HG03196 (cell line): ENCODE measurements around the gene SAMD4A.
A peak's percentile ranks its signal among the peaks of the same experiment; 100 is the strongest.

Experiments used
- ATAC-seq: cut with Tn5 transposase; IDR thresholded peaks from one replicate; pipeline ENCODE4 v1.9.1; 2021; ENCODE audit not compliant: unreplicated experiment

SAMD4A gene

GRCh38 chr14:54754116-54754622, 187.2 kb downstream of the SAMD4A start:
- no peak for ATAC-seq

- no peak for ATAC-seq
These were observed 187.9 kb downstream of the SAMD4A start for GRCh38 chr14:54754623-54755386.

GRCh38 chr14:54756656-54757392, 189.9 kb downstream of the SAMD4A start:
- no peak for ATAC-seq

GRCh38 chr14:54758041-54758440, 191.1 kb downstream of the SAMD4A start:
- no peak for ATAC-seq

- ATAC-seq: no peak
These were observed 193.2 kb downstream of the SAMD4A start for GRCh38 chr14:54759982-54760585.

GRCh38 chr14:54760866-54761575, 194.1 kb downstream of the SAMD4A start:
- ATAC-seq: no peak

- ATAC-seq: no peak
These were observed 194.9 kb downstream of the SAMD4A start for GRCh38 chr14:54761835-54762234.

- ATAC-seq: no peak
These were observed 195.4 kb downstream of the SAMD4A start for GRCh38 chr14:54762296-54762695.

- no peak for ATAC-seq
These were observed 196.8 kb downstream of the SAMD4A start for GRCh38 chr14:54763761-54764160.

GRCh38 chr14:54766276-54767138, 199.6 kb downstream of the SAMD4A start:
- ATAC-seq: no peak

- ATAC-seq: no peak
These were observed 200.2 kb downstream of the SAMD4A start for GRCh38 chr14:54767139-54767431.

- ATAC-seq: no peak
These were observed 200.5 kb downstream of the SAMD4A start for GRCh38 chr14:54767450-54767849.

GRCh38 chr14:54768501-54769129, 201.7 kb downstream of the SAMD4A start:
- ATAC-seq: no peak

- ATAC-seq: no peak
These were observed 203.3 kb downstream of the SAMD4A start for GRCh38 chr14:54769951-54770863.

GRCh38 chr14:54771411-54772027, 204.6 kb downstream of the SAMD4A start:
- ATAC-seq: no peak

GRCh38 chr14:54772451-54772881, 205.5 kb downstream of the SAMD4A start:
- no peak for ATAC-seq

- ATAC-seq: peak; percentile 34
These were observed 206.5 kb downstream of the SAMD4A start for GRCh38 chr14:54773171-54774006.

GRCh38 chr14:54774824-54775223, 207.9 kb downstream of the SAMD4A start:
- ATAC-seq: no peak
